Brain microvascular endothelial cell (primary cell): Measurements from ENCODE around the gene FAM240A.
"Not testable (repeated sequence)": the region's sequence is repeated elsewhere in the genome, so short reads cannot be mapped to it uniquely, and the experiment has no call there.

Source experiments
- DNase-seq: peaks from one replicate; pipeline ENCODE4 v3.0.0-alpha.2; 2020
- H3K27ac ChIP-seq: fragments of 250-450 bp; sonication (Bioruptor Pico); 2 replicates; pipeline ENCODE4 v1.5.1; 2020; ENCODE audit warnings: mild to moderate bottlenecking, moderate library complexity
- H3K27me3 ChIP-seq: fragments of 250-450 bp; sonication (Bioruptor Pico); replicated peaks from 2 replicates; pipeline ENCODE4 v1.5.1; 2020; ENCODE audit warnings: mild to moderate bottlenecking
- H3K36me3 ChIP-seq: fragments of 250-450 bp; sonication (Bioruptor Pico); replicated peaks from 2 replicates; pipeline ENCODE4 v1.5.1; 2020; ENCODE audit warnings: mild to moderate bottlenecking
- H3K4me3 ChIP-seq: 2 replicates; pipeline ENCODE4 v1.5.1; 2011; ENCODE audit warnings: low read depth, mild to moderate bottlenecking, control low read depth, low read length, moderate library complexity
- CTCF ChIP-seq: IDR thresholded peaks from 2 replicates; pipeline ENCODE4 v1.5.1; 2011; ENCODE audit warnings: low read depth, mild to moderate bottlenecking, moderate library complexity, low read length, control low read depth, inconsistent platforms; ENCODE audit errors: missing control alignments
- in situ Hi-C: cut with HindIII; loops from 2 replicates; pipeline ENCODE4 v1.10.0; 2017; ENCODE audit warnings: low sequenced_read_pairs, low pct_ligation_motif_present

FAM240A gene

DNA sequence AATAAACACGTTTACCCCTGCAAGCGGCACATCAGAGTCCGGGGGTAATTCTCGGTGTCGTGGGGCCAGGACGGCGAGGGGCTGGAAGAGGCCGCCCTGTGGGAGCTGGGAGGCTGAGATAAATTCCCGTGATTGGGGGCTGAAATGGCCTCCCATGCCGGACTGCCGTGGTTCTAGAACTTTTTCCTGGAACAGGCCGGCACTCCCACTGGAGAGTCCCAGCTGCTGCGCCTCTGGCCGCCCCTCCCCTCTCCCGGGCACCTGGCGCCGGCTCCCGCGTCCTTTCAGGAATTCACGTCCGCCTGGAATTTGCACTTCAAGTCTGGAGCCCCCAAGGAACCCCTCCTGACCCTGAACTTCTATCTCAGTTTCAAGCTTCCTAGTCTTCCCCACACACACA, 35.4 kb upstream of the FAM240A start:
- DNase-seq, result no peak
- TF ChIP-seq CTCF, result no peak
- H3K36me3 ChIP-seq, result no peaks in the 10 kb centered on the region
- no peak overlapping the region for H3K27ac ChIP-seq
- in situ Hi-C loops, result no loop called here
- H3K4me3 ChIP-seq, result no peak overlapping the region
- H3K27me3 ChIP-seq, result peaks cover 6% of the 10 kb centered on the region

DNA sequence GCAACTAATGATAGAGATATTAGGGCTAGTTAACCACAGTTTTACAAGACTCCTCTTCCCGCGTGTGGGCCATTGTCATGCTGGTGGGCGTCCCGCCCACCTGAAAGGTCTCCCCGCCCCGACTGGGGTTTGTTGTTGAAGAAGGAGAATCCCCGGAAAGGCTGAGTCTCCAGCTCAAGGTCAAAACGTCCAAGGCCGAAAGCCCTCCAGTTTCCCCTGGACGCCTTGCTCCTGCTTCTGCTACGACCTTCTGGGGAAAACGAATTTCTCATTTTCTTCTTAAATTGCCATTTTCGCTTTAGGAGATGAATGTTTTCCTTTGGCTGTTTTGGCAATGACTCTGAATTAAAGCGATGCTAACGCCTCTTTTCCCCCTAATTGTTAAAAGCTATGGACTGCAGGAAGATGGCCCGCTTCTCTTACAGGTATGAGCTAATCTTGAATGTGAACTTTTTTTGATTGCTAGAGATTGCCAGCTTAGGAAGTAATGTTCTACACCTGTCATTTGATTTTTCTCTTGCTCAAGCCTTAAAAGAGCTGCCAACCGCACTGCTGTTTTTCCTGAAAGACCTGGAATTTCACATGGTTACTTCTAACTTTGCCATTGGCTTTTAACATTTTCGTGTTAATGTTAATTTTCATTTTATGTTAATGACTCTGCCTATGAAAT, 34.6 kb upstream of the FAM240A start:
- H3K27me3 ChIP-seq, H3K27ac ChIP-seq, DNase-seq, H3K36me3 ChIP-seq, in situ Hi-C loops, H3K4me3 ChIP-seq: not testable (repeated sequence)

- Histone ChIP-seq H3K36me3 (no peaks in the 10 kb centered on the region), H3K27me3 (peaks cover 6% of the 10 kb centered on the region), H3K27ac (no peak overlapping the region), H3K4me3 (no peak overlapping the region)
- in situ Hi-C loops, result no loop called here
- no peak for TF ChIP-seq CTCF
- no peak for DNase-seq
Observed at GRCh38 chr3:46578973-46579755, 33.2 kb upstream of the FAM240A start.

GRCh38 chr3:46579756-46580286, 32.5 kb upstream of the FAM240A start:
- in situ Hi-C loops, result no loop called here
- Histone ChIP-seq H3K4me3 (no peak overlapping the region), H3K27ac (no peak overlapping the region), H3K36me3 (no peaks in the 10 kb centered on the region), H3K27me3 (peaks cover 6% of the 10 kb centered on the region)
- DNase-seq, result no peak
- no peak for TF ChIP-seq CTCF

- Histone ChIP-seq H3K27ac (no peak overlapping the region), H3K4me3 (no peak overlapping the region), H3K36me3 (no peaks in the 10 kb centered on the region), H3K27me3 (peaks cover 6% of the 10 kb centered on the region)
- TF ChIP-seq CTCF, result no peak
- no peak for DNase-seq
- in situ Hi-C loops, result no loop called here
Observed at GRCh38 chr3:46580675-46581074, 31.6 kb upstream of the FAM240A start.

- no peaks in the 10 kb centered on the region for H3K27me3 ChIP-seq
- no peak overlapping the region for H3K4me3 ChIP-seq
- in situ Hi-C loops, result no loop called here
- TF ChIP-seq CTCF, result no peak
- H3K27ac ChIP-seq, result no peak overlapping the region
- DNase-seq, result no peak
- H3K36me3 ChIP-seq, result no peaks in the 10 kb centered on the region
Observed at GRCh38 chr3:46584598-46585467, 27.5 kb upstream of the FAM240A start.
